WTC11 (cell line): ENCODE data around the gene AP5Z1. TPM values are rescaled to one million over a fixed set of nuclear protein-coding genes. Genes with fewer than 3 reads are reported as not detected.

ENCODE experiments used
- ATAC-seq: fragments of 200-7000 bp; cut with Tn5 transposase; 2 replicates; pipeline ENCODE4 v1.10.0; 2021; ENCODE audit warnings: mild to moderate bottlenecking, moderate library complexity
- CTCF ChIA-PET: fragments of 300-600 bp; sonication (Branson Sonifier 250); formaldehyde crosslinking; loops from one replicate; lab custom pipeline; 2021; ENCODE audit warnings: antibody characterized with exemption; lab: Charles Lee
- POLR2A ChIA-PET: fragments of 350-600 bp; sonication (Branson Sonifier 250); formaldehyde crosslinking; loops from one replicate; lab custom pipeline; 2021; ENCODE audit warnings: antibody characterized with exemption; lab: Charles Lee
- DNase-seq: peaks from one replicate; pipeline ENCODE4 v3.0.0; 2021; ENCODE audit warnings: low spot score
- H3K27ac Mint-ChIP-seq: 2 replicates; pipeline ENCODE4 v1.8.0; 2021; ENCODE audit warnings: mixed read lengths
- H3K27me3 Mint-ChIP-seq: 2 replicates; pipeline ENCODE4 v1.8.0; 2021; ENCODE audit warnings: low read depth, mild to moderate bottlenecking, moderate library complexity, mixed read lengths
- H3K36me3 Mint-ChIP-seq: 2 replicates; pipeline ENCODE4 v1.8.0; 2021; ENCODE audit warnings: mixed read lengths
- H3K4me1 Mint-ChIP-seq: 2 replicates; pipeline ENCODE4 v1.8.0; 2022; ENCODE audit warnings: mixed read lengths
- H3K4me3 Mint-ChIP-seq: 2 replicates; pipeline ENCODE4 v1.8.0; 2021; ENCODE audit warnings: mild to moderate bottlenecking, moderate library complexity, mixed read lengths
- H3K9me3 Mint-ChIP-seq: 2 replicates; pipeline ENCODE4 v1.8.0; 2021; ENCODE audit warnings: mixed read lengths
- ELF4 ChIP-seq: sonication (generic); formaldehyde crosslinking; IDR thresholded peaks from 2 replicates; pipeline ENCODE4 v1.8.1; 2022; ENCODE audit warnings: low read depth, mild to moderate bottlenecking, moderate library complexity, missing genetic modification reagents
- FOXK1 ChIP-seq: sonication (generic); formaldehyde crosslinking; IDR thresholded peaks from 2 replicates; pipeline ENCODE4 v1.8.0; 2022; ENCODE audit warnings: mild to moderate bottlenecking, moderate library complexity, missing genetic modification reagents
- IRF2 ChIP-seq: sonication (generic); formaldehyde crosslinking; IDR thresholded peaks from 2 replicates; pipeline ENCODE4 v1.8.0; 2022; ENCODE audit warnings: low read depth, missing genetic modification reagents, borderline replicate concordance
- JUN ChIP-seq: sonication (generic); formaldehyde crosslinking; IDR thresholded peaks from 2 replicates; pipeline ENCODE4 v1.8.0; 2023; ENCODE audit warnings: mild to moderate bottlenecking, missing genetic modification reagents
- RELA ChIP-seq: sonication (generic); formaldehyde crosslinking; IDR thresholded peaks from 2 replicates; pipeline ENCODE4 v1.8.1; 2022; ENCODE audit warnings: missing genetic modification reagents, mild to moderate bottlenecking, borderline replicate concordance
- SP1 ChIP-seq: sonication (generic); formaldehyde crosslinking; conservative IDR thresholded peaks from 2 replicates; pipeline ENCODE4 v1.8.1; 2022; ENCODE audit warnings: missing genetic modification reagents
- ZNF121 ChIP-seq: sonication (generic); formaldehyde crosslinking; IDR thresholded peaks from 2 replicates; pipeline ENCODE4 v1.8.0; 2023; ENCODE audit warnings: missing genetic modification reagents
- ZNF232 ChIP-seq: sonication (generic); formaldehyde crosslinking; IDR thresholded peaks from 2 replicates; pipeline ENCODE4 v1.8.0; 2022; ENCODE audit warnings: mild to moderate bottlenecking, missing genetic modification reagents
- total RNA-seq: library from RNA; stranded (reverse); gene quantifications from 3 replicates; pipeline ENCODE4 v1.2.3, GENCODE V29; 2021
- TF ChIP-seq, protein P1 (sequence below): sonication (generic); formaldehyde crosslinking; IDR thresholded peaks from 2 replicates; pipeline ENCODE4 v1.8.0; 2023; ENCODE audit warnings: missing genetic modification reagents, mild to moderate bottlenecking, borderline replicate concordance
- TF ChIP-seq, protein P2 (sequence below): fragments of 200-600 bp; IDR thresholded peaks from 2 replicates; pipeline ENCODE4 v1.8.0; 2022; ENCODE audit warnings: antibody characterized with exemption
- TF ChIP-seq, protein P3 (sequence below): fragments of 250-450 bp; sonication (Bioruptor Pico); IDR thresholded peaks from 2 replicates; pipeline ENCODE4 v2.1.2; 2022; ENCODE audit warnings: mild to moderate bottlenecking, moderate library complexity
- TF ChIP-seq, protein P4 (sequence below): sonication (generic); formaldehyde crosslinking; IDR thresholded peaks from 2 replicates; pipeline ENCODE4 v1.8.0; 2022; ENCODE audit warnings: missing genetic modification reagents
- TF ChIP-seq, protein P5 (sequence below): sonication (generic); formaldehyde crosslinking; IDR thresholded peaks from 2 replicates; pipeline ENCODE4 v1.8.1; 2023; ENCODE audit warnings: mild to moderate bottlenecking, moderate library complexity, missing genetic modification reagents
- TF ChIP-seq, protein P6 (sequence below): fragments of 250-450 bp; sonication (Bioruptor Pico); IDR thresholded peaks from 2 replicates; pipeline ENCODE4 v1.9.0; 2021; ENCODE audit warnings: mild to moderate bottlenecking
- TF ChIP-seq, protein P7 (sequence below): sonication (generic); formaldehyde crosslinking; IDR thresholded peaks from 2 replicates; pipeline ENCODE4 v1.8.0; 2022; ENCODE audit warnings: mild to moderate bottlenecking, missing genetic modification reagents
- TF ChIP-seq, protein P8 (sequence below): sonication (generic); formaldehyde crosslinking; IDR thresholded peaks from 2 replicates; pipeline ENCODE4 v1.8.0; 2023; ENCODE audit warnings: mild to moderate bottlenecking, missing genetic modification reagents

AP5Z1 gene
- total RNA-seq, 1 experiment from 2014 or later = 29.4 TPM

DNA sequence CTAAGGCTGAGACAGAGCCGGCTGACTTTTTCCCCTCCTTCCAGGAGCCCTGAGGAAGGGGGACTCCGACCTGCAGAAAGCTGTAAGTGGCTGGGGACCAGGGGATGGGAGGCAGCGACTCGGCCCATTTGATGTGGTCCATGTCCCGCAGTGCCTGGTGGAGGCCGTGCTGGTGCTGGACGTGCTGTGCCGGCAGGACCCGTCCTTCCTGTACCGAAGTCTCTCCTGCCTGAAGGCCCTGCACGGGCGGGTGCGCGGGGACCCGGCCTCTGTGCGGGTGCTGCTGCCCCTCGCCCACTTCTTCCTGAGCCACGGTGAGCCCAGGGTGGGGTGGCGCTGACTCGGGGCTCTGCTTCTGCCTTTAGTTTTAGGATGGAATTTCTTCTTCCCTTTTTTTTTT lies 9.9 kb downstream of the AP5Z1 start (continued):
- TF ChIP-seq, protein P1, sequence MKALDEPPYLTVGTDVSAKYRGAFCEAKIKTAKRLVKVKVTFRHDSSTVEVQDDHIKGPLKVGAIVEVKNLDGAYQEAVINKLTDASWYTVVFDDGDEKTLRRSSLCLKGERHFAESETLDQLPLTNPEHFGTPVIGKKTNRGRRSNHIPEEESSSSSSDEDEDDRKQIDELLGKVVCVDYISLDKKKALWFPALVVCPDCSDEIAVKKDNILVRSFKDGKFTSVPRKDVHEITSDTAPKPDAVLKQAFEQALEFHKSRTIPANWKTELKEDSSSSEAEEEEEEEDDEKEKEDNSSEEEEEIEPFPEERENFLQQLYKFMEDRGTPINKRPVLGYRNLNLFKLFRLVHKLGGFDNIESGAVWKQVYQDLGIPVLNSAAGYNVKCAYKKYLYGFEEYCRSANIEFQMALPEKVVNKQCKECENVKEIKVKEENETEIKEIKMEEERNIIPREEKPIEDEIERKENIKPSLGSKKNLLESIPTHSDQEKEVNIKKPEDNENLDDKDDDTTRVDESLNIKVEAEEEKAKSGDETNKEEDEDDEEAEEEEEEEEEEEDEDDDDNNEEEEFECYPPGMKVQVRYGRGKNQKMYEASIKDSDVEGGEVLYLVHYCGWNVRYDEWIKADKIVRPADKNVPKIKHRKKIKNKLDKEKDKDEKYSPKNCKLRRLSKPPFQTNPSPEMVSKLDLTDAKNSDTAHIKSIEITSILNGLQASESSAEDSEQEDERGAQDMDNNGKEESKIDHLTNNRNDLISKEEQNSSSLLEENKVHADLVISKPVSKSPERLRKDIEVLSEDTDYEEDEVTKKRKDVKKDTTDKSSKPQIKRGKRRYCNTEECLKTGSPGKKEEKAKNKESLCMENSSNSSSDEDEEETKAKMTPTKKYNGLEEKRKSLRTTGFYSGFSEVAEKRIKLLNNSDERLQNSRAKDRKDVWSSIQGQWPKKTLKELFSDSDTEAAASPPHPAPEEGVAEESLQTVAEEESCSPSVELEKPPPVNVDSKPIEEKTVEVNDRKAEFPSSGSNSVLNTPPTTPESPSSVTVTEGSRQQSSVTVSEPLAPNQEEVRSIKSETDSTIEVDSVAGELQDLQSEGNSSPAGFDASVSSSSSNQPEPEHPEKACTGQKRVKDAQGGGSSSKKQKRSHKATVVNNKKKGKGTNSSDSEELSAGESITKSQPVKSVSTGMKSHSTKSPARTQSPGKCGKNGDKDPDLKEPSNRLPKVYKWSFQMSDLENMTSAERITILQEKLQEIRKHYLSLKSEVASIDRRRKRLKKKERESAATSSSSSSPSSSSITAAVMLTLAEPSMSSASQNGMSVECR (CRISPR knock-in tag) = no peak
- TF ChIP-seq, protein P2, sequence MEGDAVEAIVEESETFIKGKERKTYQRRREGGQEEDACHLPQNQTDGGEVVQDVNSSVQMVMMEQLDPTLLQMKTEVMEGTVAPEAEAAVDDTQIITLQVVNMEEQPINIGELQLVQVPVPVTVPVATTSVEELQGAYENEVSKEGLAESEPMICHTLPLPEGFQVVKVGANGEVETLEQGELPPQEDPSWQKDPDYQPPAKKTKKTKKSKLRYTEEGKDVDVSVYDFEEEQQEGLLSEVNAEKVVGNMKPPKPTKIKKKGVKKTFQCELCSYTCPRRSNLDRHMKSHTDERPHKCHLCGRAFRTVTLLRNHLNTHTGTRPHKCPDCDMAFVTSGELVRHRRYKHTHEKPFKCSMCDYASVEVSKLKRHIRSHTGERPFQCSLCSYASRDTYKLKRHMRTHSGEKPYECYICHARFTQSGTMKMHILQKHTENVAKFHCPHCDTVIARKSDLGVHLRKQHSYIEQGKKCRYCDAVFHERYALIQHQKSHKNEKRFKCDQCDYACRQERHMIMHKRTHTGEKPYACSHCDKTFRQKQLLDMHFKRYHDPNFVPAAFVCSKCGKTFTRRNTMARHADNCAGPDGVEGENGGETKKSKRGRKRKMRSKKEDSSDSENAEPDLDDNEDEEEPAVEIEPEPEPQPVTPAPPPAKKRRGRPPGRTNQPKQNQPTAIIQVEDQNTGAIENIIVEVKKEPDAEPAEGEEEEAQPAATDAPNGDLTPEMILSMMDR = no peak

DNA sequence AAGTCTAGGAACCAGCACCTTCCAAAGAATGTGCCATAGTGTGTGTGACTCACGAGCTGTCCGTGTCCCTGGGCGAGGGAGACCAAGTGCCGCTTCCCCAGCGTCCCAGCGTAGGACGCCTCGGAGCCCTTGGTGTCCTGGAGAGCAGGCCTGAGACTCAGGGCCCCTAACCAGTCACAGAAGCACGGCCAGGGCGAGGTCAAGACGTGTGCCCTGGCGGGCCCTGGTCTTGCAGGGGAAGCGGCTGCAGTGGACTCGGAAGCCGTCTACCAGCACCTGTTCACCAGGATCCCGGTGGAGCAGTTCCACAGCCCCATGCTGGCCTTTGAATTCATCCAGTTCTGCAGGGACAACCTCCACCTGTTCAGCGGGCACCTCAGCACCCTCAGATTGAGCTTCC lies 10.6 kb downstream of the AP5Z1 start:
- ChIA-PET CTCF (no interaction called here), POLR2A (no interaction called here)
- no peaks in the 10 kb centered on the region for H3K27me3 Mint-ChIP-seq
- H3K4me1 Mint-ChIP-seq = no peaks in the 10 kb centered on the region
- no peak overlapping the region for H3K27ac Mint-ChIP-seq
- H3K4me3 Mint-ChIP-seq = no peak overlapping the region
- DNase-seq (no peak), ATAC-seq (no peak)
- TF ChIP-seq, protein P3, sequence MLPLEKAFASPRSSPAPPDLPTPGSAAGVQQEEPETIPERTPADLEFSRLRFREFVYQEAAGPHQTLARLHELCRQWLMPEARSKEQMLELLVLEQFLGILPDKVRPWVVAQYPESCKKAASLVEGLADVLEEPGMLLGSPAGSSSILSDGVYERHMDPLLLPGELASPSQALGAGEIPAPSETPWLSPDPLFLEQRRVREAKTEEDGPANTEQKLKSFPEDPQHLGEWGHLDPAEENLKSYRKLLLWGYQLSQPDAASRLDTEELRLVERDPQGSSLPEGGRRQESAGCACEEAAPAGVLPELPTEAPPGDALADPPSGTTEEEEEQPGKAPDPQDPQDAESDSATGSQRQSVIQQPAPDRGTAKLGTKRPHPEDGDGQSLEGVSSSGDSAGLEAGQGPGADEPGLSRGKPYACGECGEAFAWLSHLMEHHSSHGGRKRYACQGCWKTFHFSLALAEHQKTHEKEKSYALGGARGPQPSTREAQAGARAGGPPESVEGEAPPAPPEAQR (CRISPR knock-in tag) = no peak
- TF ChIP-seq, protein P4, sequence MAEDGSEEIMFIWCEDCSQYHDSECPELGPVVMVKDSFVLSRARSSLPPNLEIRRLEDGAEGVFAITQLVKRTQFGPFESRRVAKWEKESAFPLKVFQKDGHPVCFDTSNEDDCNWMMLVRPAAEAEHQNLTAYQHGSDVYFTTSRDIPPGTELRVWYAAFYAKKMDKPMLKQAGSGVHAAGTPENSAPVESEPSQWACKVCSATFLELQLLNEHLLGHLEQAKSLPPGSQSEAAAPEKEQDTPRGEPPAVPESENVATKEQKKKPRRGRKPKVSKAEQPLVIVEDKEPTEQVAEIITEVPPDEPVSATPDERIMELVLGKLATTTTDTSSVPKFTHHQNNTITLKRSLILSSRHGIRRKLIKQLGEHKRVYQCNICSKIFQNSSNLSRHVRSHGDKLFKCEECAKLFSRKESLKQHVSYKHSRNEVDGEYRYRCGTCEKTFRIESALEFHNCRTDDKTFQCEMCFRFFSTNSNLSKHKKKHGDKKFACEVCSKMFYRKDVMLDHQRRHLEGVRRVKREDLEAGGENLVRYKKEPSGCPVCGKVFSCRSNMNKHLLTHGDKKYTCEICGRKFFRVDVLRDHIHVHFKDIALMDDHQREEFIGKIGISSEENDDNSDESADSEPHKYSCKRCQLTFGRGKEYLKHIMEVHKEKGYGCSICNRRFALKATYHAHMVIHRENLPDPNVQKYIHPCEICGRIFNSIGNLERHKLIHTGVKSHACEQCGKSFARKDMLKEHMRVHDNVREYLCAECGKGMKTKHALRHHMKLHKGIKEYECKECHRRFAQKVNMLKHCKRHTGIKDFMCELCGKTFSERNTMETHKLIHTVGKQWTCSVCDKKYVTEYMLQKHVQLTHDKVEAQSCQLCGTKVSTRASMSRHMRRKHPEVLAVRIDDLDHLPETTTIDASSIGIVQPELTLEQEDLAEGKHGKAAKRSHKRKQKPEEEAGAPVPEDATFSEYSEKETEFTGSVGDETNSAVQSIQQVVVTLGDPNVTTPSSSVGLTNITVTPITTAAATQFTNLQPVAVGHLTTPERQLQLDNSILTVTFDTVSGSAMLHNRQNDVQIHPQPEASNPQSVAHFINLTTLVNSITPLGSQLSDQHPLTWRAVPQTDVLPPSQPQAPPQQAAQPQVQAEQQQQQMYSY (CRISPR knock-in tag) = no peak
- TF ChIP-seq IRF2 (CRISPR knock-in tag) = no peak
- TF ChIP-seq RELA (CRISPR knock-in tag) = no peak
- no peak for TF ChIP-seq ELF4 (CRISPR knock-in tag)
- TF ChIP-seq, protein P5, sequence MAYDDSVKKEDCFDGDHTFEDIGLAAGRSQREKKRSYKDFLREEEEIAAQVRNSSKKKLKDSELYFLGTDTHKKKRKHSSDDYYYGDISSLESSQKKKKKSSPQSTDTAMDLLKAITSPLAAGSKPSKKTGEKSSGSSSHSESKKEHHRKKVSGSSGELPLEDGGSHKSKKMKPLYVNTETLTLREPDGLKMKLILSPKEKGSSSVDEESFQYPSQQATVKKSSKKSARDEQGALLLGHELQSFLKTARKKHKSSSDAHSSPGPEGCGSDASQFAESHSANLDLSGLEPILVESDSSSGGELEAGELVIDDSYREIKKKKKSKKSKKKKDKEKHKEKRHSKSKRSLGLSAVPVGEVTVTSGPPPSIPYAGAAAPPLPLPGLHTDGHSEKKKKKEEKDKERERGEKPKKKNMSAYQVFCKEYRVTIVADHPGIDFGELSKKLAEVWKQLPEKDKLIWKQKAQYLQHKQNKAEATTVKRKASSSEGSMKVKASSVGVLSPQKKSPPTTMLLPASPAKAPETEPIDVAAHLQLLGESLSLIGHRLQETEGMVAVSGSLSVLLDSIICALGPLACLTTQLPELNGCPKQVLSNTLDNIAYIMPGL (CRISPR knock-in tag) = no peak
- no peak for TF ChIP-seq ZNF121 (CRISPR knock-in tag)
- TF ChIP-seq, protein P6, sequence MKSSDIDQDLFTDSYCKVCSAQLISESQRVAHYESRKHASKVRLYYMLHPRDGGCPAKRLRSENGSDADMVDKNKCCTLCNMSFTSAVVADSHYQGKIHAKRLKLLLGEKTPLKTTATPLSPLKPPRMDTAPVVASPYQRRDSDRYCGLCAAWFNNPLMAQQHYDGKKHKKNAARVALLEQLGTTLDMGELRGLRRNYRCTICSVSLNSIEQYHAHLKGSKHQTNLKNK (CRISPR knock-in tag) = no peak
- no peak for TF ChIP-seq SP1 (CRISPR knock-in tag)
- TF ChIP-seq, protein P7, sequence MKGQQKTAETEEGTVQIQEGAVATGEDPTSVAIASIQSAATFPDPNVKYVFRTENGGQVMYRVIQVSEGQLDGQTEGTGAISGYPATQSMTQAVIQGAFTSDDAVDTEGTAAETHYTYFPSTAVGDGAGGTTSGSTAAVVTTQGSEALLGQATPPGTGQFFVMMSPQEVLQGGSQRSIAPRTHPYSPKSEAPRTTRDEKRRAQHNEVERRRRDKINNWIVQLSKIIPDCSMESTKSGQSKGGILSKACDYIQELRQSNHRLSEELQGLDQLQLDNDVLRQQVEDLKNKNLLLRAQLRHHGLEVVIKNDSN (CRISPR knock-in tag) = no peak
- TF ChIP-seq, protein P8, sequence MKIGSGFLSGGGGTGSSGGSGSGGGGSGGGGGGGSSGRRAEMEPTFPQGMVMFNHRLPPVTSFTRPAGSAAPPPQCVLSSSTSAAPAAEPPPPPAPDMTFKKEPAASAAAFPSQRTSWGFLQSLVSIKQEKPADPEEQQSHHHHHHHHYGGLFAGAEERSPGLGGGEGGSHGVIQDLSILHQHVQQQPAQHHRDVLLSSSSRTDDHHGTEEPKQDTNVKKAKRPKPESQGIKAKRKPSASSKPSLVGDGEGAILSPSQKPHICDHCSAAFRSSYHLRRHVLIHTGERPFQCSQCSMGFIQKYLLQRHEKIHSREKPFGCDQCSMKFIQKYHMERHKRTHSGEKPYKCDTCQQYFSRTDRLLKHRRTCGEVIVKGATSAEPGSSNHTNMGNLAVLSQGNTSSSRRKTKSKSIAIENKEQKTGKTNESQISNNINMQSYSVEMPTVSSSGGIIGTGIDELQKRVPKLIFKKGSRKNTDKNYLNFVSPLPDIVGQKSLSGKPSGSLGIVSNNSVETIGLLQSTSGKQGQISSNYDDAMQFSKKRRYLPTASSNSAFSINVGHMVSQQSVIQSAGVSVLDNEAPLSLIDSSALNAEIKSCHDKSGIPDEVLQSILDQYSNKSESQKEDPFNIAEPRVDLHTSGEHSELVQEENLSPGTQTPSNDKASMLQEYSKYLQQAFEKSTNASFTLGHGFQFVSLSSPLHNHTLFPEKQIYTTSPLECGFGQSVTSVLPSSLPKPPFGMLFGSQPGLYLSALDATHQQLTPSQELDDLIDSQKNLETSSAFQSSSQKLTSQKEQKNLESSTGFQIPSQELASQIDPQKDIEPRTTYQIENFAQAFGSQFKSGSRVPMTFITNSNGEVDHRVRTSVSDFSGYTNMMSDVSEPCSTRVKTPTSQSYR (CRISPR knock-in tag) = no peak
- TF ChIP-seq ZNF232 (CRISPR knock-in tag) = no peak
- no peak for TF ChIP-seq JUN (CRISPR knock-in tag)
- no peak for TF ChIP-seq FOXK1 (CRISPR knock-in tag)
- peaks cover 8% of the 10 kb centered on the region for H3K36me3 Mint-ChIP-seq
- no peaks in the 10 kb centered on the region for H3K9me3 Mint-ChIP-seq
